ENCODE measurements around the gene SMC3. TPM values are rescaled to one million over a fixed set of nuclear protein-coding genes. Genes with fewer than 3 reads are reported as not detected.

SMC3 gene
- polyA plus RNA-seq, 1 donor from 2014 or later = 70.1 TPM

GRCh38 chr10:110648692-110649346 is 81.3 kb downstream of the SMC3 start:
- Mint-ChIP-seq H3K27ac (no peak overlapping the region), H3K36me3 (no peaks in the 10 kb centered on the region), H3K27me3 (peaks cover 36% of the 10 kb centered on the region), H3K4me3 (no peak overlapping the region), H3K9me3 (peaks cover 0 to 2% (median 0%) of the 10 kb centered on the region in 3 donors), H3K4me1 (peaks cover 2 to 7% (median 6%) of the 10 kb centered on the region in 3 donors)

- no peak overlapping the region for H3K4me3 Mint-ChIP-seq
- no peaks in the 10 kb centered on the region for H3K36me3 Mint-ChIP-seq
- no peak overlapping the region for H3K27ac Mint-ChIP-seq
- H3K9me3 Mint-ChIP-seq = peaks cover 0 to 2% (median 0%) of the 10 kb centered on the region in 3 donors
- peaks cover 2 to 7% (median 6%) of the 10 kb centered on the region in 3 donors for H3K4me1 Mint-ChIP-seq
- H3K27me3 Mint-ChIP-seq = peaks cover 38% of the 10 kb centered on the region
Observed at GRCh38 chr10:110649347-110650264, 82.1 kb downstream of the SMC3 start.

GRCh38 chr10:110650265-110650668 is 82.8 kb downstream of the SMC3 start:
- Mint-ChIP-seq H3K9me3 (peaks cover 0 to 2% (median 0%) of the 10 kb centered on the region in 3 donors), H3K4me1 (peaks cover 2 to 6% (median 4%) of the 10 kb centered on the region in 3 donors), H3K4me3 (peak overlapping the region in 1 of 4 donors; percentile 67), H3K36me3 (no peaks in the 10 kb centered on the region), H3K27me3 (peaks cover 32% of the 10 kb centered on the region), H3K27ac (peak overlapping the region in 1 of 3 donors; percentile 17)

DNA sequence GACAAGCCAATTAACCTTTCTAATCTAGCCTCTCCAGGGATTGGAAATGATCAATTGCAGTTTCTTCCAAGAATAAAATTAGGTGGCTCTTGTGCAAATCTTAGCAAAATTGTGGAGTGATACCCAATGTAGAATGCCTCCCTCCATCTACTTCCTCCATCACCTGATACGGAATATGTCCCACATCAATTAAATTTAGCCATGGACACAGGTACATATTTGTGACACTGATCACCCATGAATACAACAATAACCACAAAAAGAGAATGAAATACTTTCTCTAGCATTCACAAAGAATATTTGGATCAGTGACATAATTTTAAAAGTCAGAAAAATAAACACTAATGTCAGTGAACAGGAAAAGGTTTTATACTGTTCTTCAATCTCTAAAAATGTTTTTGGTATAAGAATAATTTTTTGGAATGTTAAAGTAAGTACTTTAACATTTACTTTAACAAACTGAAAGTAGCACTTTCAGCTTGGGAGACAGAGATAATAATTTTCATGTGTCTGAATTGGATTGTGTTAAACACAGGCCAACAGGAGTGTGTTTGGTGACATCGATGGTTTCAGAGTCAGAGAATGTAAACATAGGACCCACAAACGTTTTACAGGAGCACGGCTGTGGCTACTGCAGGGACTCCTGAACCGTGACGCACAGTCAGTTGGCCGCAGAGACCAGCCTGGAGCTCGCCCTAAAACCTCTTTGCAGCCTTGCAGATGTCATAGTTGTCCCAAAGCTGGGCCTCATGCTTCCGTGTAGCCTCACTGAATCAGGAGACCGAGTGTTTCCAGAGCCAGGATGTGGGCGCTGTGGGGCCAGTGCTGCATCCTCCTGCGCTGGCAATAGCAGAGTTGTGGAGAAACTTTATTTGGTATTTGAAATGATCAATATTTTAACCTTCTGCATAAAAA is 83.8 kb downstream of the SMC3 start:
- no peak overlapping the region for H3K4me3 Mint-ChIP-seq
- H3K36me3 Mint-ChIP-seq = no peaks in the 10 kb centered on the region
- H3K9me3 Mint-ChIP-seq = peaks cover 0 to 2% (median 0%) of the 10 kb centered on the region in 3 donors
- peaks cover 29% of the 10 kb centered on the region for H3K27me3 Mint-ChIP-seq
- H3K27ac Mint-ChIP-seq = no peak overlapping the region
- peaks cover 2 to 6% (median 4%) of the 10 kb centered on the region in 3 donors for H3K4me1 Mint-ChIP-seq

- H3K4me3 Mint-ChIP-seq = no peak overlapping the region
- no peak overlapping the region for H3K27ac Mint-ChIP-seq
- H3K9me3 Mint-ChIP-seq = no peaks in the 10 kb centered on the region
- H3K4me1 Mint-ChIP-seq = peaks cover 2 to 6% (median 4%) of the 10 kb centered on the region in 3 donors
- H3K36me3 Mint-ChIP-seq = no peaks in the 10 kb centered on the region
- peaks cover 26% of the 10 kb centered on the region for H3K27me3 Mint-ChIP-seq
Observed at GRCh38 chr10:110652475-110653118, 85.1 kb downstream of the SMC3 start.

Other genes with a start within 250 kb of the SMC3 start
- gene DUSP5, start 69.8 kb upstream of the SMC3 start, polyA plus RNA-seq = 3.7 TPM
- gene RBM20, start 76.6 kb downstream of the SMC3 start, polyA plus RNA-seq = not detected